GM23338 (cell line): ENCODE results near the gene SYNDIG1L. TPM values are rescaled to one million over a fixed set of nuclear protein-coding genes. Genes with fewer than 3 reads are reported as not detected.
A peak's percentile ranks its signal among the peaks of the same experiment; 100 is the strongest.

Source experiments
- ATAC-seq: fragments of 200-7000 bp; cut with Tn5 transposase; 3 replicates; pipeline ENCODE4 v1.9.1; 2020
- DNase-seq: peaks from one replicate; pipeline ENCODE4 v3.0.0-alpha.2; 2015; ENCODE audit warnings: low spot score
- H2AFZ ChIP-seq: fragments of 200-600 bp; sonication (generic); 2 replicates; pipeline ENCODE4 v1.8.0; 2016; ENCODE audit warnings: antibody characterized with exemption, mild to moderate bottlenecking, moderate library complexity
- H3F3A ChIP-seq: fragments of 200-600 bp; sonication (generic); replicated peaks from 2 replicates; pipeline ENCODE4 v1.8.0; 2017; ENCODE audit warnings: antibody characterized with exemption, mixed run types, low read depth
- H3K27ac ChIP-seq: fragments of 200-600 bp; sonication (generic); 2 replicates; pipeline ENCODE4 v1.6.1; 2016; ENCODE audit warnings: low read depth
- H3K27me3 ChIP-seq: fragments of 200-600 bp; sonication (generic); 2 replicates; pipeline ENCODE4 v1.8.0; 2016; ENCODE audit warnings: mild to moderate bottlenecking, mixed run types, moderate library complexity; ENCODE audit not compliant: insufficient read depth
- H3K36me3 ChIP-seq: fragments of 200-600 bp; sonication (generic); 2 replicates; pipeline ENCODE4 v1.8.0; 2016; ENCODE audit warnings: mild to moderate bottlenecking; ENCODE audit not compliant: insufficient read depth
- H3K4me1 ChIP-seq: fragments of 200-600 bp; sonication (generic); 2 replicates; pipeline ENCODE4 v1.8.0; 2016; ENCODE audit warnings: mild to moderate bottlenecking, moderate library complexity; ENCODE audit not compliant: insufficient read depth
- H3K4me2 ChIP-seq: fragments of 200-600 bp; sonication (generic); 2 replicates; pipeline ENCODE4 v1.7.1; 2017; ENCODE audit warnings: mixed run types
- H3K4me3 ChIP-seq: fragments of 200-600 bp; sonication (generic); 2 replicates; pipeline ENCODE4 v1.6.1; 2016; ENCODE audit warnings: mixed run types
- H3K79me2 ChIP-seq: fragments of 200-600 bp; sonication (generic); replicated peaks from 2 replicates; pipeline ENCODE4 v1.8.0; 2017; ENCODE audit warnings: mild to moderate bottlenecking; ENCODE audit not compliant: insufficient read depth
- H3K9me2 ChIP-seq: fragments of 200-600 bp; sonication (generic); 2 replicates; pipeline ENCODE4 v1.8.0; 2017; ENCODE audit not compliant: insufficient read depth
- H4K20me1 ChIP-seq: fragments of 200-600 bp; sonication (generic); replicated peaks from 2 replicates; pipeline ENCODE4 v1.8.0; 2017; ENCODE audit warnings: mild to moderate bottlenecking; ENCODE audit not compliant: insufficient read depth
- H3K27ac Mint-ChIP-seq: 2 replicates; pipeline ENCODE4 v1.8.0; 2020; ENCODE audit warnings: inconsistent platforms, mild to moderate bottlenecking, moderate library complexity, mixed read lengths
- H3K27me3 Mint-ChIP-seq: 3 replicates; pipeline ENCODE4 v1.8.0; 2022; ENCODE audit warnings: low read depth, mild to moderate bottlenecking, moderate library complexity, mixed read lengths, inconsistent platforms; ENCODE audit not compliant: insufficient read depth, poor library complexity
- H3K36me3 Mint-ChIP-seq: 3 replicates; pipeline ENCODE4 v1.8.0; 2021; ENCODE audit warnings: low read depth, mild to moderate bottlenecking, inconsistent platforms, moderate library complexity, mixed read lengths
- H3K4me1 Mint-ChIP-seq: 3 replicates; pipeline ENCODE4 v1.8.0; 2020; ENCODE audit warnings: mild to moderate bottlenecking, inconsistent platforms, mixed read lengths
- H3K4me3 Mint-ChIP-seq: 3 replicates; pipeline ENCODE4 v1.8.0; 2021; ENCODE audit warnings: moderate library complexity, mild to moderate bottlenecking, inconsistent platforms, mixed read lengths
- H3K9me3 Mint-ChIP-seq: 3 replicates; pipeline ENCODE4 v1.8.0; 2020; ENCODE audit warnings: moderate library complexity, mild to moderate bottlenecking, inconsistent platforms, mixed read lengths
- CREB1 ChIP-seq: fragments of 250-450 bp; sonication (Bioruptor Pico); IDR thresholded peaks from 2 replicates; pipeline ENCODE4 v1.5.0; 2020; ENCODE audit warnings: low read depth, mild to moderate bottlenecking, moderate library complexity
- CTCF ChIP-seq, 2 experiments: fragments of 200-600 bp in 1 of 2; sonication (generic) in 1 of 2; conservative IDR thresholded peaks; 2 replicates each; pipeline versions ENCODE4 v1.5.1 to v1.6.1; 2016 to 2017; ENCODE audit warnings: antibody characterized with exemption in 2 of 2, low read depth in 2 of 2, mild to moderate bottlenecking in 2 of 2, moderate library complexity in 1 of 2
- EZH2 ChIP-seq: fragments of 200-600 bp; sonication (generic); IDR thresholded peaks from one replicate; pipeline ENCODE4 v1.8.0; 2017; ENCODE audit warnings: antibody characterized with exemption, mild to moderate bottlenecking, low read depth; ENCODE audit not compliant: unreplicated experiment
- EZH2phosphoT487 ChIP-seq: fragments of 200-600 bp; sonication (generic); IDR thresholded peaks from one replicate; pipeline ENCODE4 v1.8.1; 2018; ENCODE audit warnings: antibody characterized with exemption; ENCODE audit not compliant: unreplicated experiment
- JUNB ChIP-seq: IDR thresholded peaks from one replicate; pipeline ENCODE4 v1.6.1; 2016; ENCODE audit warnings: antibody characterized with exemption; ENCODE audit not compliant: unreplicated experiment
- POLR2AphosphoS5 ChIP-seq: IDR thresholded peaks from 2 replicates; pipeline ENCODE4 v1.6.1; 2016; ENCODE audit warnings: antibody characterized with exemption, low read depth
- REST ChIP-seq: IDR thresholded peaks from one replicate; pipeline ENCODE4 v1.6.1; 2018; ENCODE audit warnings: antibody characterized with exemption; ENCODE audit not compliant: unreplicated experiment
- STAT1 ChIP-seq: IDR thresholded peaks from one replicate; pipeline ENCODE4 v1.6.1; 2016; ENCODE audit warnings: antibody characterized with exemption; ENCODE audit not compliant: unreplicated experiment
- ZNF114 ChIP-seq: fragments of 250-450 bp; sonication (Bioruptor Pico); IDR thresholded peaks from 2 replicates; pipeline ENCODE4 v1.5.0; 2020; ENCODE audit warnings: mild to moderate bottlenecking, moderate library complexity
- ZNF331 ChIP-seq: fragments of 250-450 bp; sonication (Bioruptor Pico); IDR thresholded peaks from 2 replicates; pipeline ENCODE4 v1.5.0; 2020; ENCODE audit warnings: low read depth, mild to moderate bottlenecking, moderate library complexity
- ZNF462 ChIP-seq: fragments of 250-450 bp; sonication (Bioruptor Pico); IDR thresholded peaks from 2 replicates; pipeline ENCODE4 v1.5.0; 2020; ENCODE audit warnings: mild to moderate bottlenecking, moderate library complexity
- polyA plus RNA-seq: library from polyadenylated mRNA; unstranded; fragments of >200 nt; fragmentation: Nextera tagmentation; extraction: Ambion mirVana; gene quantifications from 2 replicates; pipeline ENCODE4 v1.2.1, GENCODE V29; 2016
- total RNA-seq: library from RNA; depleted of rRNA; stranded (reverse); fragments of >200 nt; shearing (Covaris generic); gene quantifications from 2 replicates; pipeline ENCODE4 v1.2.3, GENCODE V29; 2014

SYNDIG1L gene
- total and polyA plus RNA-seq, 2 experiments from 2014 or later: 0.65 to 2.1 TPM

- no peaks in the 10 kb centered on the region for H3K36me3 Mint-ChIP-seq
Observed at GRCh38 chr14:74389980-74390379, 36.0 kb downstream of the SYNDIG1L start.

More at GRCh38 chr14:74389980-74390379, 36.0 kb downstream of the SYNDIG1L start:
- Histone ChIP-seq H3F3A (no peaks in the 10 kb centered on the region), H3K9me2 (no peaks in the 10 kb centered on the region), H3K27me3 (no peaks in the 10 kb centered on the region), H3K27ac (no peak overlapping the region), H3K36me3 (no peaks in the 10 kb centered on the region), H3K79me2 (no peaks in the 10 kb centered on the region), H2AFZ (0 out of 2 replicates have a peak overlapping the region, but pooled peaks have one; percentile 28), H4K20me1 (no peaks in the 10 kb centered on the region), H3K4me3 (no peak overlapping the region), H3K4me2 (no peak overlapping the region), H3K4me1 (0 out of 2 replicates have a peak, but pooled peaks cover 4% of the 10 kb centered on the region)
- no peak for ATAC-seq
- H3K9me3 Mint-ChIP-seq: no peaks in the 10 kb centered on the region
- H3K4me1 Mint-ChIP-seq: peaks cover 11% of the 10 kb centered on the region
- H3K27me3 Mint-ChIP-seq: peaks cover 13% of the 10 kb centered on the region
- no peak overlapping the region for H3K27ac Mint-ChIP-seq
- H3K4me3 Mint-ChIP-seq: no peak overlapping the region
- no peak for TF ChIP-seq POLR2AphosphoS5
- no peak for TF ChIP-seq EZH2
- no peak for TF ChIP-seq JUNB
- TF ChIP-seq REST: no peak
- no peak for TF ChIP-seq ZNF114 (CRISPR knock-in tag)
- no peak for TF ChIP-seq CTCF (conservative IDR thresholded peaks at IDR 0.05; ENCODE audit: low read depth in 2 of 2)
- TF ChIP-seq ZNF462 (CRISPR knock-in tag): no peak
- TF ChIP-seq STAT1: no peak
- no peak for TF ChIP-seq ZNF331 (CRISPR knock-in tag)
- TF ChIP-seq EZH2phosphoT487: no peak
- TF ChIP-seq CREB1 (CRISPR knock-in tag): no peak
- no peak for DNase-seq
